Skeletal muscle tissue (tissue), 4 donors: ENCODE results near the gene WNT1. TPM values are rescaled to one million over a fixed set of nuclear protein-coding genes. Genes with fewer than 3 reads are reported as not detected.

ENCODE experiments used
- H3K27ac ChIP-seq: one replicate; pipeline ENCODE4 v1.7.0; 2013; ENCODE audit warnings: mild to moderate bottlenecking, low read depth, low read length, inconsistent platforms
- H3K27me3 ChIP-seq, 3 donors: one replicate each; pipeline ENCODE4 v1.7.0; 2013; ENCODE audit warnings: low read length in 3 of 3; ENCODE audit not compliant: control insufficient read depth in 3 of 3, insufficient read depth in 3 of 3
- H3K36me3 ChIP-seq, 3 donors: one replicate each; pipeline ENCODE4 v1.7.0; 2013; ENCODE audit warnings: low read length in 3 of 3; ENCODE audit not compliant: control insufficient read depth in 3 of 3, insufficient read depth in 3 of 3
- H3K4me1 ChIP-seq, 3 donors: one replicate each; pipeline ENCODE4 v1.7.0; 2013; ENCODE audit warnings: low read length in 3 of 3, mild to moderate bottlenecking in 3 of 3; ENCODE audit not compliant: control insufficient read depth in 3 of 3, insufficient read depth in 3 of 3
- H3K4me3 ChIP-seq, 3 donors: one replicate each; pipeline ENCODE4 v1.7.0; 2013; ENCODE audit warnings: low read length in 3 of 3
- H3K9ac ChIP-seq, 3 donors: one replicate each; pipeline ENCODE4 v1.7.0; 2013; ENCODE audit warnings: low read length in 3 of 3, mild to moderate bottlenecking in 3 of 3, moderate library complexity in 2 of 3, low read depth in 1 of 3
- H3K9me3 ChIP-seq, 3 donors: one replicate each; pipeline ENCODE4 v1.7.0; 2013; ENCODE audit warnings: low read length in 3 of 3; ENCODE audit not compliant: control insufficient read depth in 3 of 3
- total RNA-seq: library from RNA; depleted of rRNA; stranded (reverse); fragments of >200 nt; gene quantifications from one replicate; pipeline ENCODE4 v1.2.3, GENCODE V29; 2014
- donor health status: Osteomylitis.

Gene WNT1
- not detected for total RNA-seq

GRCh38 chr12:48978291-48978740 lies at the start of gene WNT1:
Gene WNT1, plus strand, starts transcription at chr12:48978322. Its CDS starts 329 bp downstream, at chr12:48978651.
- Histone ChIP-seq H3K27me3 (peaks cover 71 to 88% (median 82%) of the 10 kb centered on the region in 3 donors), H3K36me3 (no peaks in the 10 kb centered on the region), H3K4me1 (peaks cover 33 to 44% (median 36%) of the 10 kb centered on the region in 3 donors), H3K9me3 (no peaks in the 10 kb centered on the region), H3K4me3 (peak within 1 kb of the TSS; percentile 57 to 70 (median 57)), H3K27ac (no peak within 1 kb of the TSS), H3K9ac (peak within 1 kb of the TSS in 1 of 3 donors; percentile 60)

GRCh38 chr12:48929551-48929950 lies 48.6 kb upstream of the WNT1 start:
- H3K9me3 ChIP-seq, result no peaks in the 10 kb centered on the region
- peaks cover 0 to 6% (median 0%) of the 10 kb centered on the region in 3 donors for H3K27me3 ChIP-seq
- no peak overlapping the region for H3K27ac ChIP-seq
- peaks cover 2 to 13% (median 9%) of the 10 kb centered on the region in 3 donors for H3K36me3 ChIP-seq
- H3K9ac ChIP-seq, result no peak overlapping the region
- no peak overlapping the region for H3K4me3 ChIP-seq
- peaks cover 5 to 11% (median 9%) of the 10 kb centered on the region in 3 donors for H3K4me1 ChIP-seq

- H3K36me3 ChIP-seq, result peaks cover 2 to 18% (median 11%) of the 10 kb centered on the region in 3 donors
- H3K27me3 ChIP-seq, result peaks cover 0 to 3% (median 0%) of the 10 kb centered on the region in 3 donors
- no peak overlapping the region for H3K27ac ChIP-seq
- no peak overlapping the region for H3K4me3 ChIP-seq
- no peaks in the 10 kb centered on the region for H3K9me3 ChIP-seq
- H3K9ac ChIP-seq, result no peak overlapping the region
- peaks cover 3 to 4% (median 3%) of the 10 kb centered on the region in 3 donors for H3K4me1 ChIP-seq
Observed at GRCh38 chr12:48930475-48930874, 47.6 kb upstream of the WNT1 start.

GRCh38 chr12:48932878-48933277 lies 45.2 kb upstream of the WNT1 start:
- no peak overlapping the region for H3K27ac ChIP-seq

GRCh38 chr12:48933664-48934311 lies 44.3 kb upstream of the WNT1 start:
- Histone ChIP-seq H3K27ac (no peak overlapping the region), H3K27me3 (no peaks in the 10 kb centered on the region), H3K9ac (no peak overlapping the region), H3K4me3 (no peak overlapping the region), H3K9me3 (no peaks in the 10 kb centered on the region), H3K36me3 (peaks cover 9 to 33% (median 16%) of the 10 kb centered on the region in 3 donors), H3K4me1 (no peaks in the 10 kb centered on the region)

More at GRCh38 chr12:48932878-48933277, 45.2 kb upstream of the WNT1 start:
- H3K4me1 ChIP-seq, result no peaks in the 10 kb centered on the region
- no peaks in the 10 kb centered on the region for H3K27me3 ChIP-seq
- H3K9me3 ChIP-seq, result no peaks in the 10 kb centered on the region
- no peak overlapping the region for H3K4me3 ChIP-seq
- H3K9ac ChIP-seq, result peak overlapping the region in 1 of 3 donors; percentile 36
- peaks cover 7 to 28% (median 12%) of the 10 kb centered on the region in 3 donors for H3K36me3 ChIP-seq

- H3K4me1 ChIP-seq, result no peaks in the 10 kb centered on the region
- no peak overlapping the region for H3K27ac ChIP-seq
- H3K36me3 ChIP-seq, result peaks cover 11 to 38% (median 21%) of the 10 kb centered on the region in 3 donors
- no peaks in the 10 kb centered on the region for H3K27me3 ChIP-seq
- H3K9ac ChIP-seq, result no peak overlapping the region
- H3K4me3 ChIP-seq, result no peak overlapping the region
- no peaks in the 10 kb centered on the region for H3K9me3 ChIP-seq
Observed at GRCh38 chr12:48934312-48934706, 43.8 kb upstream of the WNT1 start.

- no peak overlapping the region for H3K27ac ChIP-seq
- no peaks in the 10 kb centered on the region for H3K4me1 ChIP-seq
- H3K4me3 ChIP-seq, result no peak overlapping the region
- H3K9me3 ChIP-seq, result no peaks in the 10 kb centered on the region
- peaks cover 25 to 54% (median 38%) of the 10 kb centered on the region in 3 donors for H3K36me3 ChIP-seq
- H3K27me3 ChIP-seq, result no peaks in the 10 kb centered on the region
- H3K9ac ChIP-seq, result no peak overlapping the region
Observed at GRCh38 chr12:48936379-48936979, 41.6 kb upstream of the WNT1 start.

- no peak overlapping the region for H3K9ac ChIP-seq
- no peaks in the 10 kb centered on the region for H3K27me3 ChIP-seq
- H3K4me3 ChIP-seq, result no peak overlapping the region
- H3K36me3 ChIP-seq, result peaks cover 25 to 53% (median 38%) of the 10 kb centered on the region in 3 donors
- H3K9me3 ChIP-seq, result no peaks in the 10 kb centered on the region
- H3K27ac ChIP-seq, result no peak overlapping the region
- H3K4me1 ChIP-seq, result no peaks in the 10 kb centered on the region
Observed at GRCh38 chr12:48937170-48937569, 41.0 kb upstream of the WNT1 start.

- no peaks in the 10 kb centered on the region for H3K27me3 ChIP-seq
- no peak overlapping the region for H3K9ac ChIP-seq
- no peaks in the 10 kb centered on the region for H3K9me3 ChIP-seq
- peaks cover 25 to 45% (median 29%) of the 10 kb centered on the region in 3 donors for H3K36me3 ChIP-seq
- H3K27ac ChIP-seq, result no peak overlapping the region
- H3K4me1 ChIP-seq, result peaks cover 0 to 3% (median 0%) of the 10 kb centered on the region in 3 donors
- no peak overlapping the region for H3K4me3 ChIP-seq
Observed at GRCh38 chr12:48938805-48939204, 39.3 kb upstream of the WNT1 start.

- no peak overlapping the region for H3K9ac ChIP-seq
- no peak overlapping the region for H3K27ac ChIP-seq
- H3K27me3 ChIP-seq, result no peaks in the 10 kb centered on the region
- no peak overlapping the region for H3K4me3 ChIP-seq
- peaks cover 25 to 43% (median 29%) of the 10 kb centered on the region in 3 donors for H3K36me3 ChIP-seq
- H3K4me1 ChIP-seq, result peaks cover 0 to 6% (median 0%) of the 10 kb centered on the region in 3 donors
- no peaks in the 10 kb centered on the region for H3K9me3 ChIP-seq
Observed at GRCh38 chr12:48940181-48940580, 37.9 kb upstream of the WNT1 start.
